H9 (cell line): ENCODE data around the gene LGALS14. TPM values are rescaled to one million over a fixed set of nuclear protein-coding genes. Genes with fewer than 3 reads are reported as not detected.

Source experiments
- DNase-seq: peaks from one replicate; pipeline ENCODE4 v3.0.0-alpha.2; 2017
- H2AFZ ChIP-seq: one replicate; pipeline ENCODE4 v1.6.1; 2013; ENCODE audit warnings: mild to moderate bottlenecking, low read length, control low read depth, moderate library complexity
- H2AK5ac ChIP-seq: 2 replicates; pipeline ENCODE4 v1.6.1; 2013; ENCODE audit warnings: low read length, control low read depth, mixed read lengths; ENCODE audit not compliant: insufficient read length
- H2BK120ac ChIP-seq: one replicate; pipeline ENCODE4 v1.6.1; 2013; ENCODE audit warnings: low read depth, mild to moderate bottlenecking, low read length, control low read depth, inconsistent platforms; ENCODE audit not compliant: poor library complexity, severe bottlenecking
- H2BK12ac ChIP-seq: 2 replicates; pipeline ENCODE4 v1.6.1; 2013; ENCODE audit warnings: low read length, control low read depth, mixed read lengths, low read depth; ENCODE audit not compliant: insufficient read length
- H2BK15ac ChIP-seq: 2 replicates; pipeline ENCODE4 v1.6.1; 2013; ENCODE audit warnings: low read depth, low read length, control low read depth
- H2BK20ac ChIP-seq: one replicate; pipeline ENCODE4 v1.6.1; 2013; ENCODE audit warnings: low read depth, mild to moderate bottlenecking, low read length, control low read depth, inconsistent platforms; ENCODE audit not compliant: poor library complexity, severe bottlenecking
- H2BK5ac ChIP-seq: 2 replicates; pipeline ENCODE4 v1.6.1; 2013; ENCODE audit warnings: low read length, control low read depth, mixed read lengths; ENCODE audit not compliant: insufficient read length
- H3K14ac ChIP-seq: 2 replicates; pipeline ENCODE4 v1.6.1; 2013; ENCODE audit warnings: low read length, control low read depth; ENCODE audit not compliant: insufficient read depth
- H3K18ac ChIP-seq: 2 replicates; pipeline ENCODE4 v1.6.1; 2013; ENCODE audit warnings: low read depth, mild to moderate bottlenecking, mixed read lengths, low read length, control low read depth; ENCODE audit not compliant: insufficient read length
- H3K23ac ChIP-seq: 2 replicates; pipeline ENCODE4 v1.6.1; 2013; ENCODE audit warnings: low read length, control low read depth, mixed read lengths, low read depth; ENCODE audit not compliant: insufficient read length
- H3K23me2 ChIP-seq: 2 replicates; pipeline ENCODE4 v1.6.1; 2013; ENCODE audit warnings: low read depth, mild to moderate bottlenecking, mixed read lengths, low read length, control low read depth; ENCODE audit not compliant: insufficient read length, poor library complexity, severe bottlenecking
- H3K27ac ChIP-seq: 2 replicates; pipeline ENCODE4 v1.5.1; 2013; ENCODE audit warnings: low read length, control low read depth, mixed read lengths, low read depth; ENCODE audit not compliant: insufficient read length
- H3K27me3 ChIP-seq: 2 replicates; pipeline ENCODE4 v1.6.1; 2013; ENCODE audit warnings: low read length, control low read depth, inconsistent platforms; ENCODE audit not compliant: insufficient read depth
- H3K4ac ChIP-seq: 2 replicates; pipeline ENCODE4 v1.6.1; 2013; ENCODE audit warnings: low read depth, mild to moderate bottlenecking, control low read depth, inconsistent platforms, low read length, moderate library complexity
- H3K4me1 ChIP-seq: 2 replicates; pipeline ENCODE4 v1.6.1; 2013; ENCODE audit warnings: low read length, control low read depth, inconsistent platforms; ENCODE audit not compliant: insufficient read depth
- H3K4me2 ChIP-seq: 2 replicates; pipeline ENCODE4 v1.6.1; 2013; ENCODE audit warnings: low read length, control low read depth, mixed read lengths; ENCODE audit not compliant: insufficient read length, insufficient read depth
- H3K56ac ChIP-seq: 2 replicates; pipeline ENCODE4 v1.6.1; 2013; ENCODE audit warnings: low read depth, mild to moderate bottlenecking, mixed read lengths, low read length, control low read depth; ENCODE audit not compliant: insufficient read length
- H3K79me1 ChIP-seq: 2 replicates; pipeline ENCODE4 v1.6.1; 2013; ENCODE audit warnings: low read depth, mild to moderate bottlenecking, moderate library complexity, low read length, control low read depth, inconsistent platforms; ENCODE audit not compliant: insufficient read depth, poor library complexity, severe bottlenecking
- H3K79me2 ChIP-seq: 2 replicates; pipeline ENCODE4 v1.6.1; 2013; ENCODE audit warnings: low read length, control low read depth, inconsistent platforms; ENCODE audit not compliant: insufficient read depth
- H3K9ac ChIP-seq: 2 replicates; pipeline ENCODE4 v1.6.1; 2013; ENCODE audit warnings: low read length, control low read depth, mixed read lengths; ENCODE audit not compliant: insufficient read length; ENCODE audit errors: extremely low read depth
- H3K9me3 ChIP-seq: one replicate; pipeline ENCODE4 v1.6.1; 2013; ENCODE audit warnings: low read depth, low read length, inconsistent platforms; ENCODE audit not compliant: control insufficient read depth
- H3T11ph ChIP-seq: one replicate; pipeline ENCODE4 v1.6.1; 2013; ENCODE audit warnings: mild to moderate bottlenecking, low read length, control low read depth, inconsistent platforms
- H4K20me1 ChIP-seq: one replicate; pipeline ENCODE4 v1.6.1; 2013; ENCODE audit not compliant: control insufficient read depth, insufficient read length, insufficient read depth
- H4K5ac ChIP-seq: 2 replicates; pipeline ENCODE4 v1.6.1; 2013; ENCODE audit warnings: low read depth, mild to moderate bottlenecking, mixed read lengths, low read length, control low read depth; ENCODE audit not compliant: insufficient read length
- H4K8ac ChIP-seq: replicated peaks from 2 replicates; pipeline ENCODE4 v1.6.1; 2013; ENCODE audit warnings: low read length, control low read depth, mixed read lengths, low read depth; ENCODE audit not compliant: insufficient read length
- H4K91ac ChIP-seq: 2 replicates; pipeline ENCODE4 v1.6.1; 2013; ENCODE audit warnings: low read depth, mild to moderate bottlenecking, moderate library complexity, mixed read lengths, low read length, control low read depth; ENCODE audit not compliant: insufficient read length
- H3K27ac Mint-ChIP-seq, 3 experiments: 2 replicates in 2 of 3; 3 replicates in 1 of 3; pipeline ENCODE4 v1.8.0; 2020 to 2021; ENCODE audit warnings: mixed read lengths in 3 of 3, mild to moderate bottlenecking in 1 of 3, moderate library complexity in 1 of 3
- H3K27me3 Mint-ChIP-seq: 2 replicates; pipeline ENCODE4 v1.8.0; 2021; ENCODE audit warnings: low read depth, mild to moderate bottlenecking, moderate library complexity, mixed read lengths
- H3K36me3 Mint-ChIP-seq, 3 experiments: 2 replicates in 2 of 3; 3 replicates in 1 of 3; pipeline ENCODE4 v1.8.0; 2020 to 2021; ENCODE audit warnings: low read depth in 3 of 3, mixed read lengths in 3 of 3; ENCODE audit not compliant: insufficient read depth in 1 of 3
- H3K4me1 Mint-ChIP-seq, 2 experiments: 2 replicates each; pipeline ENCODE4 v1.8.0; 2020; ENCODE audit warnings: mixed read lengths in 2 of 2
- H3K4me3 Mint-ChIP-seq, 2 experiments: 2 replicates in 1 of 2; 3 replicates in 1 of 2; pipeline ENCODE4 v1.8.0; 2020 to 2021; ENCODE audit warnings: mild to moderate bottlenecking in 2 of 2, mixed read lengths in 2 of 2, moderate library complexity in 1 of 2
- H3K9me3 Mint-ChIP-seq, 2 experiments: 2 replicates in 1 of 2; 3 replicates in 1 of 2; pipeline ENCODE4 v1.8.0; 2020; ENCODE audit warnings: mild to moderate bottlenecking in 2 of 2, mixed read lengths in 2 of 2, moderate library complexity in 1 of 2
- WGBS: extraction: QIAGEN DNeasy Blood & Tissue Kit; methylation state at CpG from one replicate; pipeline ENCODE4 v1.1.7; 2013; ENCODE audit warnings: missing lambda C conversion rate, low lambda C conversion rate, mixed read lengths; ENCODE audit not compliant: insufficient read length; ENCODE audit errors: extremely low coverage; 5-methylcytosine and 5-hydroxymethylcytosine counted together
- total RNA-seq: library from RNA; stranded (reverse); gene quantifications from 2 replicates; pipeline ENCODE4 v1.2.1, GENCODE V29; 2021
- TF ChIP-seq, protein P1 (sequence below): fragments of 200-600 bp; sonication (generic); conservative IDR thresholded peaks from 3 replicates; pipeline ENCODE4 v1.8.0; 2021; ENCODE audit warnings: antibody characterized with exemption, mild to moderate bottlenecking

Gene LGALS14
- total RNA-seq, 1 experiment from 2014 or later, result not detected

DNA sequence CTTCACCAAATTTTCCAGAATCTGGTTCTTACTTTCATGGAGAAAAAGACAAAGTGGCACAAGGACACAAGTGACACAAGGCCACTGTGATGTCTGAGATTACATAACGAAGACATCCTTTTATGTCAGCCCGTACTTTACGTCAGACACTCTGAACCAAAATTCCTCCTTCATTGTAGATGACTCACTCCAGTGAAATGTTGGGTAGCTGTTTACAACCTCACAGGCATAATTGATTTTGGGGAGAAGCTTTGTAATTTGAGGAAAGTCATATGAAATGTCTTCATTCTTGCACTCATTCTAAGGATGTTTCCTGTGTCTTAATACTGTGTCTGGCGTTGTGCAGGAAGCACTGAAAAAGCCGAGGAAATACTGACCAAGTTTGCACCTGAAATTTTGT, 20.0 kb upstream of the LGALS14 start:
- H3K23me2 ChIP-seq, result no peaks in the 10 kb centered on the region
- H3K23ac ChIP-seq, result no peak overlapping the region
- H4K8ac ChIP-seq, result no peak overlapping the region
- no peak overlapping the region for H3K56ac ChIP-seq
- Mint-ChIP-seq H3K9me3 (peaks cover 0 to 2% of the 10 kb centered on the region in 2 experiments; a peak in 1 of 5 replicates), H3K4me3 (no peak overlapping the region), H3K36me3 (no peaks in the 10 kb centered on the region), H3K4me1 (no peaks in the 10 kb centered on the region; a peak in 1 of 4 replicates), H3K27me3 (no peaks in the 10 kb centered on the region), H3K27ac (no peak overlapping the region)
- no peaks in the 10 kb centered on the region for H3K4me1 ChIP-seq
- no peak overlapping the region for H4K5ac ChIP-seq
- no peak overlapping the region for H2AK5ac ChIP-seq
- no peak for DNase-seq
- H3K27ac ChIP-seq, result no peak overlapping the region
- no peaks in the 10 kb centered on the region for H3K79me1 ChIP-seq
- H2BK5ac ChIP-seq, result no peak overlapping the region
- H3K27me3 ChIP-seq, result no peaks in the 10 kb centered on the region
- TF ChIP-seq, protein P1, sequence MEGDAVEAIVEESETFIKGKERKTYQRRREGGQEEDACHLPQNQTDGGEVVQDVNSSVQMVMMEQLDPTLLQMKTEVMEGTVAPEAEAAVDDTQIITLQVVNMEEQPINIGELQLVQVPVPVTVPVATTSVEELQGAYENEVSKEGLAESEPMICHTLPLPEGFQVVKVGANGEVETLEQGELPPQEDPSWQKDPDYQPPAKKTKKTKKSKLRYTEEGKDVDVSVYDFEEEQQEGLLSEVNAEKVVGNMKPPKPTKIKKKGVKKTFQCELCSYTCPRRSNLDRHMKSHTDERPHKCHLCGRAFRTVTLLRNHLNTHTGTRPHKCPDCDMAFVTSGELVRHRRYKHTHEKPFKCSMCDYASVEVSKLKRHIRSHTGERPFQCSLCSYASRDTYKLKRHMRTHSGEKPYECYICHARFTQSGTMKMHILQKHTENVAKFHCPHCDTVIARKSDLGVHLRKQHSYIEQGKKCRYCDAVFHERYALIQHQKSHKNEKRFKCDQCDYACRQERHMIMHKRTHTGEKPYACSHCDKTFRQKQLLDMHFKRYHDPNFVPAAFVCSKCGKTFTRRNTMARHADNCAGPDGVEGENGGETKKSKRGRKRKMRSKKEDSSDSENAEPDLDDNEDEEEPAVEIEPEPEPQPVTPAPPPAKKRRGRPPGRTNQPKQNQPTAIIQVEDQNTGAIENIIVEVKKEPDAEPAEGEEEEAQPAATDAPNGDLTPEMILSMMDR, result no peak
- no peak overlapping the region for H3K4me2 ChIP-seq
- H3K4ac ChIP-seq, result no peak overlapping the region
- H2BK120ac ChIP-seq, result no peak overlapping the region
- no peak overlapping the region for H3K14ac ChIP-seq
- H4K91ac ChIP-seq, result no peak overlapping the region
- H3K18ac ChIP-seq, result no peak overlapping the region
- no CpG with 5 or more reads among the region's 5 CpGs for WGBS
- H4K20me1 ChIP-seq, result peaks cover 3% of the 10 kb centered on the region
- no peak overlapping the region for H2AFZ ChIP-seq
- H3K9me3 ChIP-seq, result no peaks in the 10 kb centered on the region
- H2BK20ac ChIP-seq, result no peak overlapping the region
- H3K9ac ChIP-seq, result no peak overlapping the region
- no peak overlapping the region for H2BK15ac ChIP-seq
- no peak overlapping the region for H3T11ph ChIP-seq
- no peaks in the 10 kb centered on the region for H3K79me2 ChIP-seq
- H2BK12ac ChIP-seq, result no peak overlapping the region
